GM12878 (cell line): ENCODE data around the gene DYNC1I2. TPM values are rescaled to one million over a fixed set of nuclear protein-coding genes. Genes with fewer than 3 reads are reported as not detected.

ENCODE experiments used
- ATAC-seq: fragments of 200-7000 bp; cut with Tn5 transposase; 3 replicates; pipeline ENCODE4 v1.9.1; 2020; ENCODE audit warnings: mild to moderate bottlenecking, moderate library complexity
- BruUV-seq: library from RNA; stranded (reverse); fragments of 400-500 nt; replicated peaks from 2 replicates; lab custom pipeline; 2021; lab: Mats Ljungman, UMichigan
- CTCF ChIA-PET: fragments of 300-600 bp; sonication (Branson Sonifier 250); formaldehyde crosslinking; extraction: SDS; loops from one replicate; lab custom pipeline; 2021; ENCODE audit warnings: inconsistent platforms; lab: Yijun Ruan, JAX
- POLR2A ChIA-PET: fragments of 350-600 bp; formaldehyde crosslinking; extraction: SDS; loops from one replicate; lab custom pipeline; 2021; ENCODE audit warnings: inconsistent platforms; lab: Charles Lee
- RAD21 ChIA-PET: fragments of 300-600 bp; sonication (Branson Sonifier 250); formaldehyde crosslinking; loops from one replicate; lab custom pipeline; 2023; ENCODE audit warnings: antibody characterized with exemption; ENCODE audit not compliant: unreplicated experiment; lab: Charles Lee
- SMC1A ChIA-PET: fragments of 300-600 bp; sonication (Branson Sonifier 250); formaldehyde crosslinking; loops from one replicate; lab custom pipeline; 2023; ENCODE audit not compliant: unreplicated experiment, uncharacterized antibody; lab: Charles Lee
- DNase-seq: peaks from one replicate; pipeline ENCODE4 v3.0.0-alpha.2; 2011; ENCODE audit warnings: low read depth, low spot score
- FAIRE-seq: peaks from 3 replicates; lab custom pipeline; 2011; peaks lifted over from hg19 to GRCh38; lab: Jason Lieb, UNC
- H2AFZ ChIP-seq: 2 replicates; pipeline ENCODE4 v1.6.0; 2011; ENCODE audit warnings: low read depth, low read length, control low read depth; ENCODE audit not compliant: control insufficient read depth
- H3K27ac ChIP-seq: 2 replicates; pipeline ENCODE4 v1.5.1; 2011; ENCODE audit warnings: control low read depth; ENCODE audit not compliant: control insufficient read depth, insufficient read depth
- H3K27me3 ChIP-seq, 2 experiments: replicated peaks in 1 of 2; 2 replicates each; pipeline versions ENCODE4 v1.6.0 to v1.6.1; 2011; ENCODE audit warnings: low read length in 1 of 2; ENCODE audit not compliant: control insufficient read depth in 2 of 2, insufficient read depth in 2 of 2
- H3K36me3 ChIP-seq, 2 experiments: 2 replicates each; pipeline ENCODE4 v1.5.1; 2011; ENCODE audit warnings: low read length in 1 of 2; ENCODE audit not compliant: control insufficient read depth in 2 of 2, insufficient read depth in 2 of 2
- H3K4me1 ChIP-seq: 2 replicates; pipeline ENCODE4 v1.6.1; 2011; ENCODE audit warnings: mild to moderate bottlenecking, low read length, moderate library complexity, mixed read lengths; ENCODE audit not compliant: control insufficient read depth, insufficient read depth
- H3K4me2 ChIP-seq: 2 replicates; pipeline ENCODE4 v1.6.0; 2011; ENCODE audit warnings: control low read depth; ENCODE audit not compliant: control insufficient read depth, insufficient read depth
- H3K4me3 ChIP-seq: fragments of 200-600 bp; sonication (generic); 2 replicates; pipeline ENCODE4 v1.5.1; 2016
- H3K79me2 ChIP-seq: 2 replicates; pipeline ENCODE4 v1.6.0; 2011; ENCODE audit warnings: low read length; ENCODE audit not compliant: control insufficient read depth, insufficient read depth
- H3K9ac ChIP-seq: 2 replicates; pipeline ENCODE4 v1.8.0; 2011; ENCODE audit warnings: low read length, control low read depth, mixed read lengths; ENCODE audit not compliant: control insufficient read depth, insufficient read depth
- H3K9me3 ChIP-seq: replicated peaks from 3 replicates; pipeline ENCODE4 v1.5.1; 2011; ENCODE audit warnings: mild to moderate bottlenecking, low read length; ENCODE audit not compliant: control insufficient read depth, insufficient read depth
- H4K20me1 ChIP-seq: 2 replicates; pipeline ENCODE4 v1.6.0; 2011; ENCODE audit not compliant: control insufficient read depth, insufficient read depth
- BCLAF1 ChIP-seq: fragments of 450-650 bp; IDR thresholded peaks from 2 replicates; pipeline ENCODE4 v1.6.1; 2017; ENCODE audit warnings: antibody characterized with exemption, mild to moderate bottlenecking, moderate library complexity
- CEBPZ ChIP-seq: fragments of 150-350 bp; IDR thresholded peaks from 2 replicates; pipeline ENCODE4 v1.6.1; 2016; ENCODE audit warnings: low read depth, low read length
- CHD2 ChIP-seq: IDR thresholded peaks from 2 replicates; pipeline ENCODE4 v1.6.1; 2011; ENCODE audit warnings: low read depth, low read length, improper control_type of control experiment, borderline replicate concordance
- CUX1 ChIP-seq: IDR thresholded peaks from 2 replicates; pipeline ENCODE4 v1.6.1; 2012; ENCODE audit warnings: improper control_type of control experiment, low read depth, low read length; ENCODE audit not compliant: insufficient replicate concordance
- GABPA ChIP-seq: IDR thresholded peaks from 2 replicates; pipeline ENCODE4 v1.6.1; 2014; ENCODE audit warnings: antibody characterized with exemption, low read depth, mild to moderate bottlenecking, inconsistent platforms
- IRF4 ChIP-seq: IDR thresholded peaks from 2 replicates; pipeline ENCODE4 v1.6.1; 2011; ENCODE audit warnings: low read depth, low read length
- NKRF ChIP-seq: fragments of 450-650 bp; conservative IDR thresholded peaks from 2 replicates; pipeline ENCODE4 v1.6.1; 2017; ENCODE audit warnings: mild to moderate bottlenecking, moderate library complexity
- RB1 ChIP-seq: fragments of 450-650 bp; formaldehyde crosslinking; IDR thresholded peaks from 2 replicates; pipeline ENCODE4 v1.6.1; 2017; ENCODE audit warnings: mild to moderate bottlenecking, borderline replicate concordance
- SMAD5 ChIP-seq: IDR thresholded peaks from 2 replicates; pipeline ENCODE4 v1.6.1; 2016; ENCODE audit warnings: antibody characterized with exemption, low read depth
- TCF12 ChIP-seq: IDR thresholded peaks from 2 replicates; pipeline ENCODE4 v1.6.1; 2011; ENCODE audit warnings: low read depth, mild to moderate bottlenecking, low read length
- WGBS: methylation state at CpG from one replicate; pipeline ENCODE4 v1.1.6; 2016; ENCODE audit warnings: low lambda C conversion rate; ENCODE audit not compliant: insufficient replicate concordance, insufficient coverage; ENCODE audit errors: missing lambda C conversion rate; 5-methylcytosine and 5-hydroxymethylcytosine counted together
- in situ Hi-C: fragments of 300-500 bp; cut with MboI; formaldehyde crosslinking; loops from 9 replicates; pipeline ENCODE4 v1.14.3; 2018; ENCODE audit warnings: mixed read lengths
- intact Hi-C: fragments of 100-400 bp; cut with micrococcal nuclease; formaldehyde crosslinking; loops from one replicate; pipeline ENCODE4 v1.14.2; 2022; ENCODE audit not compliant: unreplicated experiment
- polyA plus RNA-seq, 11 experiments: library from polyadenylated mRNA; depleted of rRNA in 4 of 11; unstranded in 6 of 11; stranded (reverse) in 5 of 11; fragments of >200 nt; fragmentation: Nextera tagmentation in 4 of 11; fragmentation: Illumina TruSeq in 1 of 11; extraction: Ambion mirVana in 4 of 11; extraction: Trizol in 1 of 11; gene quantifications; 1 replicate in 1 of 11; 2 replicates in 10 of 11; pipeline versions ENCODE4 v1.2.1 to v1.2.3, GENCODE V29; 2011 to 2016; ENCODE audit warnings: inconsistent platforms in 2 of 11, missing spikeins in 2 of 11, low read depth in 1 of 11
- total RNA-seq, 4 experiments: library from RNA; depleted of rRNA in 3 of 4; stranded (reverse); fragments of >200 nt in 3 of 4; fragmentation: Illumina TruSeq in 1 of 4; extraction: Trizol in 1 of 4; gene quantifications; 2 replicates each; pipeline versions ENCODE4 v1.2.1 to v1.2.3, GENCODE V29; 2013 to 2021

The DYNC1I2 gene
- total and polyA plus RNA-seq, 10 of the 15 experiments (the other 5 are each of a cell fraction or from before 2014, with no cell fraction given) = 39.9 to 113 (median 53.5) TPM

- no peak overlapping the region for H2AFZ ChIP-seq
- no peaks in the 10 kb centered on the region for H3K9me3 ChIP-seq
- ChIA-PET POLR2A (interaction anchor here (0.7 kb wide), 1 partner anchor 388 kb away, joined by 3 read pairs; no protein-coding TSS in a partner anchor), RAD21 (interaction anchor here (1.0 to 1.5 kb wide), 3 partner anchors 9 to 11 kb away, joined by 3 to 8 read pairs (median 3); no protein-coding TSS in a partner anchor), SMC1A (interaction anchor here (0.6 to 1.5 kb wide), 3 partner anchors 78 to 545 kb away, joined by 3 to 7 read pairs (median 4); no protein-coding TSS in a partner anchor), CTCF (interaction anchor here (0.7 to 5.2 kb wide), 4 partner anchors 7 to 138 kb away, joined by 3 to 45 read pairs (median 4); no protein-coding TSS in a partner anchor)
- H3K9ac ChIP-seq = no peak overlapping the region
- in situ Hi-C loops (no loop called here), intact Hi-C loops (no loop called here)
- WGBS = 98% methylated on average over 2 of the region's 2 CpGs
- H3K27me3 ChIP-seq = no peaks in the 10 kb centered on the region
- no peak for FAIRE-seq
- H3K79me2 ChIP-seq = no peaks in the 10 kb centered on the region
- BruUV-seq = no TSS peak
- ATAC-seq = no peak
- H3K27ac ChIP-seq = no peak overlapping the region
- no peaks in the 10 kb centered on the region; a peak in 1 of 4 replicates for H3K36me3 ChIP-seq
- no peaks in the 10 kb centered on the region for H3K4me1 ChIP-seq
- DNase-seq = no peak
- no peak overlapping the region for H3K4me2 ChIP-seq
- H3K4me3 ChIP-seq = no peak overlapping the region
- H4K20me1 ChIP-seq = no peaks in the 10 kb centered on the region
- no peak for TF ChIP-seq GABPA
- TF ChIP-seq CUX1 = no peak
- no peak for TF ChIP-seq RB1
- no peak for TF ChIP-seq TCF12
- no peak for TF ChIP-seq BCLAF1
- TF ChIP-seq NKRF = no peak
- no peak for TF ChIP-seq IRF4
- no peak for TF ChIP-seq SMAD5
- no peak for TF ChIP-seq CEBPZ
- no peak for TF ChIP-seq CHD2
Observed at GRCh38 chr2:171712051-171712450, 24.8 kb downstream of the DYNC1I2 start.
